Activated CD8-positive, alpha-beta T cell treated with anti-CD3 and anti-CD28 coated beads, Interleukin-2, amount 10 ng/mL, durations not matched to agents 7 days and 5 days (primary cell): ENCODE results near the gene POGK. TPM values are rescaled to one million over a fixed set of nuclear protein-coding genes. Genes with fewer than 3 reads are reported as not detected.

Source experiments
- ATAC-seq: fragments of 150-1000 bp; cut with Tn5 transposase; one replicate; pipeline ENCODE4 v1.10.0; 2021; ENCODE audit warnings: moderate library complexity
- CTCF ChIA-PET: fragments of 350-600 bp; sonication (Branson Sonifier 250); formaldehyde crosslinking; loops from one replicate; lab custom pipeline; 2021; ENCODE audit warnings: antibody characterized with exemption; lab: Charles Lee
- POLR2A ChIA-PET: fragments of 350-600 bp; sonication (Branson Sonifier 250); formaldehyde crosslinking; loops from one replicate; lab custom pipeline; 2021; ENCODE audit warnings: antibody characterized with exemption; lab: Charles Lee
- DNase-seq: peaks from one replicate; pipeline ENCODE4 v3.0.0-alpha.2; 2020
- H3K27ac Mint-ChIP-seq: one replicate; pipeline ENCODE4 v1.8.0; 2021; ENCODE audit warnings: mild to moderate bottlenecking, mixed read lengths
- H3K27me3 Mint-ChIP-seq: one replicate; pipeline ENCODE4 v1.8.0; 2021; ENCODE audit warnings: low read depth, mixed read lengths
- H3K36me3 Mint-ChIP-seq: one replicate; pipeline ENCODE4 v1.8.0; 2021; ENCODE audit warnings: low read depth, mixed read lengths
- H3K4me1 Mint-ChIP-seq: one replicate; pipeline ENCODE4 v1.8.0; 2021; ENCODE audit warnings: low read depth, mixed read lengths
- H3K4me3 Mint-ChIP-seq: one replicate; pipeline ENCODE4 v1.8.0; 2021; ENCODE audit warnings: mild to moderate bottlenecking, mixed read lengths
- H3K9me3 Mint-ChIP-seq: one replicate; pipeline ENCODE4 v1.8.0; 2022; ENCODE audit warnings: mixed read lengths; ENCODE audit not compliant: insufficient read depth
- total RNA-seq, 2 experiments: library from RNA; stranded (reverse); gene quantifications; one replicate each; pipeline ENCODE4 v1.2.3, GENCODE V29; 2021

The POGK gene
- total RNA-seq, 2 experiments from 2014 or later, result 37.6 to 39.8 TPM

DNA sequence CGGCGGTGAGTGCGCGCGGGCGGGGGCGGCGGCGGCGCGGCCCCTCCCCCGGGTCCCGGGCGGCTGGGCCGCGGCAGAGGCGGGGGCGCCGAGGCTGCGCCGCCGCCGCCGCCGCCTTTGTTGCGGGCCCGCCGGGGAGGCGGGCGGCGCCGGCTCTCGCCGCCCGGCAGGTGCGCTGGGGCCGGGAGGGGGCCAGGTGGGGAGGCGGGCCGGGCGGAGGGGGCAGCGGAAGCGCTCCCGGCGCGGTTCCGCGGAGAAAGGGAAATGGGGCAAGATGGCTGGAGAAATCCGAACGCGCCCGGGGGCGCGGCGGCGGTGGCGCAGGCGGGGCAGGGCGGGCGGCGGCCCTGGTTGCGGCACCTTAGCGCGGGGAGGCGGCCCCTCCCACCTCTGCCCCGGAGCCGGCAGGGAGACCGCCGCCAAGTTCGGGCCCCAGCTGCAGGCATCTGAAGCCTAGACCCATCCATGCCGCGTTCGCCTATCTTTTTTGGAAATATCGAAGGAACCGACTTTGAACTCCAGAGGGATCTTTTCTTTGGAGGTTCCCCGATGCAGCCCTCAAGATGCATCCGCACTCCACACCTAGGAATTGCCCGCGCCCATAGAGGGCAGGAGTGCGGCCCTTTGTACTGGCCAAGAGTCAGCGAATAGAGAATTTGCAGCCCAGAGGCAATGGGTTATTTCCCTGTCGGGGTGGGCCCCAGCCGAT is 479 bp downstream of the POGK start:
- Mint-ChIP-seq H3K27me3 (peaks cover 4% of the 10 kb centered on the region), H3K36me3 (peaks cover 35% of the 10 kb centered on the region), H3K4me1 (peaks cover 45% of the 10 kb centered on the region), H3K4me3 (peak overlapping the region; percentile 84), H3K9me3 (no peaks in the 10 kb centered on the region), H3K27ac (peak overlapping the region; percentile 80)
- ChIA-PET CTCF (interaction anchor here (0.6 to 1.9 kb wide), 5 partner anchors 14 to 219 kb away, joined by 3 to 7 read pairs (median 3); no protein-coding TSS in a partner anchor), POLR2A (interaction anchor here (1.5 to 1.8 kb wide), 2 partner anchors 36 to 380 kb away, joined by 3 to 14 read pairs; partner anchors contain the start of gene TADA1)
- ATAC-seq (peak; percentile 56), DNase-seq (peak; percentile 63)

GRCh38 chr1:166840309-166841274 is 1.3 kb downstream of the POGK start:
- H3K27me3 Mint-ChIP-seq, result peaks cover 3% of the 10 kb centered on the region
- ChIA-PET CTCF (interaction anchor here (1.6 to 1.9 kb wide), 2 partner anchors 65 to 69 kb away, joined by 3 to 7 read pairs; no protein-coding TSS in a partner anchor), POLR2A (no interaction called here)
- H3K4me3 Mint-ChIP-seq, result peak overlapping the region; percentile 84
- H3K4me1 Mint-ChIP-seq, result peaks cover 47% of the 10 kb centered on the region
- DNase-seq (no peak), ATAC-seq (no peak)
- H3K27ac Mint-ChIP-seq, result peak overlapping the region; percentile 80
- peaks cover 36% of the 10 kb centered on the region for H3K36me3 Mint-ChIP-seq
- no peaks in the 10 kb centered on the region for H3K9me3 Mint-ChIP-seq

GRCh38 chr1:166843322-166843721 is 4.0 kb downstream of the POGK start:
- DNase-seq (no peak), ATAC-seq (no peak)
- H3K4me3 Mint-ChIP-seq, result no peak overlapping the region
- H3K4me1 Mint-ChIP-seq, result peaks cover 49% of the 10 kb centered on the region
- peaks cover 60% of the 10 kb centered on the region for H3K36me3 Mint-ChIP-seq
- CTCF ChIA-PET, result interaction anchor here (0.7 kb wide), 1 partner anchor 215 kb away, joined by 3 read pairs; no protein-coding TSS in a partner anchor
- POLR2A ChIA-PET, result interaction anchor here (1.1 kb wide), 1 partner anchor 28 kb away, joined by 4 read pairs; no protein-coding TSS in a partner anchor
- no peaks in the 10 kb centered on the region for H3K27me3 Mint-ChIP-seq
- no peaks in the 10 kb centered on the region for H3K9me3 Mint-ChIP-seq
- no peak overlapping the region for H3K27ac Mint-ChIP-seq

- Mint-ChIP-seq H3K36me3 (peaks cover 65% of the 10 kb centered on the region), H3K27ac (peak overlapping the region; percentile 9), H3K4me3 (no peak overlapping the region), H3K27me3 (no peaks in the 10 kb centered on the region), H3K9me3 (no peaks in the 10 kb centered on the region), H3K4me1 (peaks cover 43% of the 10 kb centered on the region)
- CTCF ChIA-PET, result interaction anchor here (0.7 kb wide), 1 partner anchor 215 kb away, joined by 3 read pairs; no protein-coding TSS in a partner anchor
- ATAC-seq, result no peak
- POLR2A ChIA-PET, result interaction anchor here (0.9 to 1.6 kb wide), 3 partner anchors 10 to 32 kb away, joined by 3 to 4 read pairs (median 3); partner anchors contain the start of gene TADA1
- DNase-seq, result no peak
Measured at GRCh38 chr1:166843769-166844596, 4.7 kb downstream of the POGK start.

GRCh38 chr1:166844791-166845190 is 5.5 kb downstream of the POGK start:
- CTCF ChIA-PET, result no interaction called here
- H3K27ac Mint-ChIP-seq, result peak overlapping the region; percentile 17

GRCh38 chr1:166848193-166848592 is 8.9 kb downstream of the POGK start:
- ChIA-PET CTCF (interaction anchor here (1.5 kb wide), 1 partner anchor 28 kb away, joined by 5 read pairs; the partner anchor contains the start of gene TADA1), POLR2A (no interaction called here)
- Mint-ChIP-seq H3K9me3 (no peaks in the 10 kb centered on the region), H3K4me1 (peaks cover 30% of the 10 kb centered on the region), H3K36me3 (peaks cover 84% of the 10 kb centered on the region), H3K27me3 (no peaks in the 10 kb centered on the region), H3K4me3 (no peak overlapping the region), H3K27ac (peak overlapping the region; percentile 13)
- no peak for DNase-seq
- no peak for ATAC-seq

More at GRCh38 chr1:166844791-166845190, 5.5 kb downstream of the POGK start:
- no peak for DNase-seq
- ATAC-seq, result no peak
- Mint-ChIP-seq H3K4me1 (peaks cover 42% of the 10 kb centered on the region), H3K9me3 (no peaks in the 10 kb centered on the region), H3K36me3 (peaks cover 73% of the 10 kb centered on the region), H3K27me3 (no peaks in the 10 kb centered on the region), H3K4me3 (no peak overlapping the region)
- POLR2A ChIA-PET, result interaction anchor here (1.6 kb wide), 1 partner anchor 32 kb away, joined by 3 read pairs; the partner anchor contains the start of gene TADA1

DNA sequence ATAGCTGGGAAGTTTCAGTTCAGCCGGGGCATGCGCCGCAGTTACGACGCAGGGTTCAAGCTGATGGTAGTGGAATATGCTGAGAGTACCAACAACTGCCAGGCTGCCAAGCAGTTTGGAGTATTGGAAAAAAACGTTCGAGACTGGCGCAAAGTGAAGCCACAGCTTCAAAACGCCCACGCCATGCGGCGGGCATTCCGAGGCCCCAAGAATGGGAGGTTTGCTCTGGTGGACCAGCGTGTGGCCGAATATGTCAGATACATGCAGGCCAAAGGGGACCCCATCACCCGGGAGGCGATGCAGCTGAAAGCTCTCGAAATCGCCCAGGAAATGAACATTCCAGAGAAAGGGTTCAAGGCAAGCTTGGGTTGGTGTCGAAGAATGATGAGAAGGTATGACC is 9.9 kb downstream of the POGK start:
- ATAC-seq (no peak), DNase-seq (no peak)
- H3K27me3 Mint-ChIP-seq, result no peaks in the 10 kb centered on the region
- no peaks in the 10 kb centered on the region for H3K9me3 Mint-ChIP-seq
- peaks cover 83% of the 10 kb centered on the region for H3K36me3 Mint-ChIP-seq
- H3K27ac Mint-ChIP-seq, result no peak overlapping the region
- no peak overlapping the region for H3K4me3 Mint-ChIP-seq
- ChIA-PET POLR2A (no interaction called here), CTCF (no interaction called here)
- H3K4me1 Mint-ChIP-seq, result peaks cover 23% of the 10 kb centered on the region

GRCh38 chr1:166852918-166853317 is 13.6 kb downstream of the POGK start:
- Mint-ChIP-seq H3K4me1 (peaks cover 7% of the 10 kb centered on the region), H3K27ac (no peak overlapping the region), H3K9me3 (no peaks in the 10 kb centered on the region), H3K27me3 (no peaks in the 10 kb centered on the region), H3K4me3 (no peak overlapping the region), H3K36me3 (peaks cover 75% of the 10 kb centered on the region)
- ChIA-PET CTCF (interaction anchor here (1.9 kb wide), 1 partner anchor 15 kb away, joined by 5 read pairs; no protein-coding TSS in a partner anchor), POLR2A (no interaction called here)
- DNase-seq (no peak), ATAC-seq (no peak)

DNA sequence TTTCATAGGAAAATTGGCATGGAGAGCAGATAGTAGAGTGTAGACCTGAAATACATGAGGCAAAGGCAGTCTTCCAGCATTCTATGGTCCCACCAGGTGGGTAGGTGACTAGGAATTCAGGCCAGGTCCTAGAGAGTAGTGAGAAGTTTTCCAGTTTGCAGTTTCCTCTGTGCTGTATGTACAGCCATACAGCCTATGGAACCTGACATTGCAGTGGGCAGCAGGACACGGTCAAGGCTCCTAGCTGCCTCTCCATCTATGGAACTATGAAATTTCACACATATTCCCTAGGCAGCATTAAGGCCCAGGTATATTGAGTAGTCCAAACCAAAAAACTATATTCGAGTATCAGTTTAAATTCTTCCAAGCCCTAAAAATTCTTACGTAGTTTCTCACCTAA is 16.3 kb downstream of the POGK start:
- POLR2A ChIA-PET, result interaction anchor here (0.9 kb wide), 1 partner anchor 14 kb away, joined by 4 read pairs; no protein-coding TSS in a partner anchor

DNA sequence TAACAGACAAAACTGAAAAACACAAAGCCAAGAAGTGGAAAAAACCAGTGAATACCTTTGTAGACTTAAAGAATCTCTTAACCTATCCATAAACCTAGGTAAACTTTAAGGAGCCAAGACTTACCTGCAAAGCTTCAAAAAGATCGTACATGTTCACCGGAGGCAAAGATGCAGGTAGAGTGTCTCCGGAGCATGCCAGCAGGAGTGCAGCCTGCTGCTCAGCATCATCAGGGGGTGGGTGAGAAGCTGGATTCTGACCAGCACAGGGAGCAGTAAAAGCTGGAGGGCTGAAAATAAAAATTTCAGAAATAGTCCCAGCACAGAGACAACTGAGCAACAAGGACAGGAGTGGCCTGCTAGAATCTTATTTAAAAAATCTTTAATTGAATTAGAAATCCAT is 18.7 kb downstream of the POGK start:
- H3K27ac Mint-ChIP-seq, result peak overlapping the region; percentile 53

More for the DNA sequence above, 16.3 kb downstream of the POGK start:
- H3K27ac Mint-ChIP-seq, result no peak overlapping the region
- CTCF ChIA-PET, result interaction anchor here (1.0 kb wide), 1 partner anchor 203 kb away, joined by 3 read pairs; no protein-coding TSS in a partner anchor
- no peak for ATAC-seq
- peaks cover 63% of the 10 kb centered on the region for H3K36me3 Mint-ChIP-seq
- DNase-seq, result no peak
- H3K9me3 Mint-ChIP-seq, result no peaks in the 10 kb centered on the region
- no peak overlapping the region for H3K4me3 Mint-ChIP-seq
- H3K4me1 Mint-ChIP-seq, result peaks cover 4% of the 10 kb centered on the region
- H3K27me3 Mint-ChIP-seq, result no peaks in the 10 kb centered on the region

More for the DNA sequence above, 18.7 kb downstream of the POGK start:
- H3K27me3 Mint-ChIP-seq, result no peaks in the 10 kb centered on the region
- ATAC-seq, result no peak
- ChIA-PET CTCF (interaction anchor here (1.0 kb wide), 1 partner anchor 53 kb away, joined by 3 read pairs; no protein-coding TSS in a partner anchor), POLR2A (interaction anchor here (0.6 kb wide), 1 partner anchor 11 kb away, joined by 3 read pairs; no protein-coding TSS in a partner anchor)
- no peak for DNase-seq
- H3K4me3 Mint-ChIP-seq, result no peak overlapping the region
- H3K4me1 Mint-ChIP-seq, result no peaks in the 10 kb centered on the region
- H3K36me3 Mint-ChIP-seq, result peaks cover 60% of the 10 kb centered on the region
- no peaks in the 10 kb centered on the region for H3K9me3 Mint-ChIP-seq
